ENCODE results near the gene FCGR3B.
"Not testable (repeated sequence)": the region's sequence is repeated elsewhere in the genome, so short reads cannot be mapped to it uniquely, and the experiment has no call there.

- TF ChIP-seq EZH2 (IDR thresholded peaks at IDR 0.05); POLR2AphosphoS5 (IDR thresholded peaks at IDR 0.05; ENCODE audit: borderline replicate concordance, low read depth, low read length); FOXP2 (optimal IDR thresholded peaks at IDR 0.05; ENCODE audit: control extremely low read depth, extremely low read length, insufficient read depth): not testable (repeated sequence)
These were observed 27.5 kb upstream of the FCGR3B start for GRCh38 chr1:161658524-161658923.
